Measurements from ENCODE around the gene S1PR2.
A peak's percentile ranks its signal among the peaks of the same experiment; 100 is the strongest.
"Not testable (repeated sequence)": the region's sequence is repeated elsewhere in the genome, so short reads cannot be mapped to it uniquely, and the experiment has no call there.

S1PR2 gene

GRCh38 chr19:10214784-10215183 lies 16.3 kb downstream of the S1PR2 start:
- no peak overlapping the region for H3K4me3 ChIP-seq (ENCODE audit: low read depth, low read length)
- H3K27me3 ChIP-seq (ENCODE audit: control insufficient read depth, insufficient read depth, low read length) = no peaks in the 10 kb centered on the region
- no peaks in the 10 kb centered on the region for H3K36me3 ChIP-seq (ENCODE audit: control insufficient read depth, insufficient read depth, low read length)
- no peaks in the 10 kb centered on the region for H3K4me1 ChIP-seq (ENCODE audit: control insufficient read depth, insufficient read depth, low read length)
- no peak overlapping the region for H3K9ac ChIP-seq (ENCODE audit: low read depth, low read length)
- no peaks in the 10 kb centered on the region for H3K9me3 ChIP-seq (ENCODE audit: control insufficient read depth, insufficient read depth, low read length)

- Histone ChIP-seq H3K4me1 (ENCODE audit: control insufficient read depth, insufficient read depth, low read length) (peaks cover 3% of the 10 kb centered on the region), H3K36me3 (ENCODE audit: control insufficient read depth, insufficient read depth, low read length) (no peaks in the 10 kb centered on the region), H3K9ac (ENCODE audit: low read depth, low read length) (no peak overlapping the region)
These were observed 19.4 kb downstream of the S1PR2 start for GRCh38 chr19:10211691-10212090.

GRCh38 chr19:10211061-10211460 lies 20.1 kb downstream of the S1PR2 start:
- Histone ChIP-seq H3K9ac (ENCODE audit: low read depth, low read length) (no peak overlapping the region), H3K4me3 (ENCODE audit: low read depth, low read length) (no peak overlapping the region), H3K36me3 (ENCODE audit: control insufficient read depth, insufficient read depth, low read length) (no peaks in the 10 kb centered on the region), H3K4me1 (ENCODE audit: control insufficient read depth, insufficient read depth, low read length) (peaks cover 3% of the 10 kb centered on the region), H3K27me3 (ENCODE audit: control insufficient read depth, insufficient read depth, low read length) (no peaks in the 10 kb centered on the region), H3K9me3 (ENCODE audit: control insufficient read depth, insufficient read depth, low read length) (no peaks in the 10 kb centered on the region)

More at GRCh38 chr19:10211691-10212090, 19.4 kb downstream of the S1PR2 start:
- H3K9me3 ChIP-seq (ENCODE audit: control insufficient read depth, insufficient read depth, low read length) = no peaks in the 10 kb centered on the region
- no peaks in the 10 kb centered on the region for H3K27me3 ChIP-seq (ENCODE audit: control insufficient read depth, insufficient read depth, low read length)
- H3K4me3 ChIP-seq (ENCODE audit: low read depth, low read length) = no peak overlapping the region

- H3K4me1 ChIP-seq (ENCODE audit: control insufficient read depth, insufficient read depth, low read length) = peaks cover 3% of the 10 kb centered on the region
- H3K9ac ChIP-seq (ENCODE audit: low read depth, low read length) = no peak overlapping the region
- no peaks in the 10 kb centered on the region for H3K9me3 ChIP-seq (ENCODE audit: control insufficient read depth, insufficient read depth, low read length)
- no peaks in the 10 kb centered on the region for H3K27me3 ChIP-seq (ENCODE audit: control insufficient read depth, insufficient read depth, low read length)
- H3K4me3 ChIP-seq (ENCODE audit: low read depth, low read length) = no peak overlapping the region
- H3K36me3 ChIP-seq (ENCODE audit: control insufficient read depth, insufficient read depth, low read length) = no peaks in the 10 kb centered on the region
These were observed 21.8 kb downstream of the S1PR2 start for GRCh38 chr19:10209315-10209714.

- H3K9ac ChIP-seq (ENCODE audit: low read depth, low read length) = no peak overlapping the region
- H3K4me1 ChIP-seq (ENCODE audit: control insufficient read depth, insufficient read depth, low read length) = peaks cover 3% of the 10 kb centered on the region
- no peaks in the 10 kb centered on the region for H3K36me3 ChIP-seq (ENCODE audit: control insufficient read depth, insufficient read depth, low read length)
- no peaks in the 10 kb centered on the region for H3K9me3 ChIP-seq (ENCODE audit: control insufficient read depth, insufficient read depth, low read length)
- H3K4me3 ChIP-seq (ENCODE audit: low read depth, low read length) = no peak overlapping the region
- no peaks in the 10 kb centered on the region for H3K27me3 ChIP-seq (ENCODE audit: control insufficient read depth, insufficient read depth, low read length)
These were observed 24.1 kb downstream of the S1PR2 start for GRCh38 chr19:10207026-10207425.

GRCh38 chr19:10206226-10206885 lies 24.8 kb downstream of the S1PR2 start:
- H3K36me3 ChIP-seq (ENCODE audit: control insufficient read depth, insufficient read depth, low read length) = no peaks in the 10 kb centered on the region
- no peaks in the 10 kb centered on the region for H3K9me3 ChIP-seq (ENCODE audit: control insufficient read depth, insufficient read depth, low read length)
- H3K4me1 ChIP-seq (ENCODE audit: control insufficient read depth, insufficient read depth, low read length) = peaks cover 3% of the 10 kb centered on the region
- H3K9ac ChIP-seq (ENCODE audit: low read depth, low read length) = no peak overlapping the region
- no peaks in the 10 kb centered on the region for H3K27me3 ChIP-seq (ENCODE audit: control insufficient read depth, insufficient read depth, low read length)
- no peak overlapping the region for H3K4me3 ChIP-seq (ENCODE audit: low read depth, low read length)

GRCh38 chr19:10205636-10206035 lies 25.5 kb downstream of the S1PR2 start:
- H3K4me3 ChIP-seq (ENCODE audit: low read depth, low read length) = no peak overlapping the region

GRCh38 chr19:10203686-10204085 lies 27.4 kb downstream of the S1PR2 start:
- Histone ChIP-seq H3K9me3 (ENCODE audit: control insufficient read depth, insufficient read depth, low read length) (no peaks in the 10 kb centered on the region), H3K4me1 (ENCODE audit: control insufficient read depth, insufficient read depth, low read length) (no peaks in the 10 kb centered on the region), H3K36me3 (ENCODE audit: control insufficient read depth, insufficient read depth, low read length) (no peaks in the 10 kb centered on the region), H3K27me3 (ENCODE audit: control insufficient read depth, insufficient read depth, low read length) (no peaks in the 10 kb centered on the region), H3K9ac (ENCODE audit: low read depth, low read length) (no peak overlapping the region), H3K4me3 (ENCODE audit: low read depth, low read length) (no peak overlapping the region)

More at GRCh38 chr19:10205636-10206035, 25.5 kb downstream of the S1PR2 start:
- Histone ChIP-seq H3K9ac (ENCODE audit: low read depth, low read length) (no peak overlapping the region), H3K27me3 (ENCODE audit: control insufficient read depth, insufficient read depth, low read length) (no peaks in the 10 kb centered on the region), H3K9me3 (ENCODE audit: control insufficient read depth, insufficient read depth, low read length) (no peaks in the 10 kb centered on the region), H3K36me3 (ENCODE audit: control insufficient read depth, insufficient read depth, low read length) (no peaks in the 10 kb centered on the region), H3K4me1 (ENCODE audit: control insufficient read depth, insufficient read depth, low read length) (peaks cover 3% of the 10 kb centered on the region)

- Histone ChIP-seq H3K9me3 (ENCODE audit: control insufficient read depth, insufficient read depth, low read length) (no peaks in the 10 kb centered on the region), H3K4me3 (ENCODE audit: low read depth, low read length) (no peak overlapping the region), H3K27me3 (ENCODE audit: control insufficient read depth, insufficient read depth, low read length) (no peaks in the 10 kb centered on the region), H3K9ac (ENCODE audit: low read depth, low read length) (no peak overlapping the region), H3K36me3 (ENCODE audit: control insufficient read depth, insufficient read depth, low read length) (no peaks in the 10 kb centered on the region), H3K4me1 (ENCODE audit: control insufficient read depth, insufficient read depth, low read length) (no peaks in the 10 kb centered on the region)
These were observed 30.0 kb downstream of the S1PR2 start for GRCh38 chr19:10201176-10201575.

- H3K36me3 ChIP-seq (ENCODE audit: control insufficient read depth, insufficient read depth, low read length); H3K9me3 ChIP-seq (ENCODE audit: control insufficient read depth, insufficient read depth, low read length); H3K27me3 ChIP-seq (ENCODE audit: control insufficient read depth, insufficient read depth, low read length); H3K9ac ChIP-seq (ENCODE audit: low read depth, low read length); H3K4me3 ChIP-seq (ENCODE audit: low read depth, low read length); H3K4me1 ChIP-seq (ENCODE audit: control insufficient read depth, insufficient read depth, low read length): not testable (repeated sequence)
These were observed 31.0 kb downstream of the S1PR2 start for GRCh38 chr19:10200101-10200500.

- H3K27me3 ChIP-seq (ENCODE audit: control insufficient read depth, insufficient read depth, low read length); H3K4me1 ChIP-seq (ENCODE audit: control insufficient read depth, insufficient read depth, low read length); H3K4me3 ChIP-seq (ENCODE audit: low read depth, low read length); H3K9me3 ChIP-seq (ENCODE audit: control insufficient read depth, insufficient read depth, low read length); H3K36me3 ChIP-seq (ENCODE audit: control insufficient read depth, insufficient read depth, low read length); H3K9ac ChIP-seq (ENCODE audit: low read depth, low read length): not testable (repeated sequence)
These were observed 32.1 kb downstream of the S1PR2 start for GRCh38 chr19:10198889-10199644.

- Histone ChIP-seq H3K9ac (ENCODE audit: low read depth, low read length) (peak overlapping the region; percentile 94), H3K27me3 (ENCODE audit: control insufficient read depth, insufficient read depth, low read length) (no peaks in the 10 kb centered on the region), H3K4me3 (ENCODE audit: low read depth, low read length) (peak overlapping the region; percentile 98), H3K9me3 (ENCODE audit: control insufficient read depth, insufficient read depth, low read length) (no peaks in the 10 kb centered on the region), H3K4me1 (ENCODE audit: control insufficient read depth, insufficient read depth, low read length) (no peaks in the 10 kb centered on the region), H3K36me3 (ENCODE audit: control insufficient read depth, insufficient read depth, low read length) (peaks cover 7% of the 10 kb centered on the region)
These were observed 36.0 kb downstream of the S1PR2 start for GRCh38 chr19:10195199-10195519.

Measured in iPS-15b (cell line).